HepG2 (cell line): ENCODE results near the gene MTX1. TPM values are rescaled to one million over a fixed set of nuclear protein-coding genes. Genes with fewer than 3 reads are reported as not detected.

ENCODE experiments used
- AHR ChIP-seq: IDR thresholded peaks from 2 replicates; pipeline ENCODE4 v1.6.1; 2018; ENCODE audit warnings: missing genetic modification reagents, missing compliant biosample characterization
- EHMT2 ChIP-seq: fragments of 200-600 bp; sonication (generic); IDR thresholded peaks from 2 replicates; pipeline ENCODE4 v1.7.0; 2017; ENCODE audit warnings: antibody characterized with exemption, low read depth, low read length, borderline replicate concordance
- FOXA1 ChIP-seq, 2 experiments: fragments of 450-650 bp in 1 of 2; sonication (generic) in 1 of 2; formaldehyde crosslinking in 1 of 2; IDR thresholded peaks; 2 replicates each; pipeline versions ENCODE4 v1.4.0 to v1.6.1; 2016 to 2020; ENCODE audit warnings: missing genetic modification reagents in 1 of 2
- MIXL1 ChIP-seq: IDR thresholded peaks from 2 replicates; pipeline ENCODE4 v1.6.1; 2016
- PAX8 ChIP-seq: sonication (generic); formaldehyde crosslinking; IDR thresholded peaks from 2 replicates; pipeline ENCODE4 v1.8.0; 2022; ENCODE audit warnings: mild to moderate bottlenecking, missing genetic modification reagents, borderline replicate concordance
- PCBP1 ChIP-seq: fragments of 200-400 bp; formaldehyde crosslinking; IDR thresholded peaks from 2 replicates; pipeline ENCODE4 v1.6.1; 2017; ENCODE audit warnings: mild to moderate bottlenecking, low read depth, low read length, borderline replicate concordance
- RARA ChIP-seq: IDR thresholded peaks from 2 replicates; pipeline ENCODE4 v1.6.1; 2016; ENCODE audit warnings: missing genetic modification reagents, missing compliant biosample characterization
- SP5 ChIP-seq: IDR thresholded peaks from 2 replicates; pipeline ENCODE4 v1.6.1; 2016; ENCODE audit warnings: low read depth, borderline replicate concordance
- STAT6 ChIP-seq: sonication (generic); formaldehyde crosslinking; IDR thresholded peaks from 2 replicates; pipeline ENCODE4 v1.4.0; 2020; ENCODE audit warnings: missing genetic modification reagents, mild to moderate bottlenecking, borderline replicate concordance
- ZNF30 ChIP-seq: sonication (generic); formaldehyde crosslinking; IDR thresholded peaks from 2 replicates; pipeline ENCODE4 v1.5.0; 2020; ENCODE audit warnings: mild to moderate bottlenecking, missing genetic modification reagents
- ZNF496 ChIP-seq: sonication (generic); formaldehyde crosslinking; IDR thresholded peaks from 2 replicates; pipeline ENCODE4 v1.8.1; 2023; ENCODE audit warnings: mild to moderate bottlenecking, moderate library complexity, missing genetic modification reagents; ENCODE audit not compliant: insufficient replicate concordance
- ZNF549 ChIP-seq: sonication (generic); formaldehyde crosslinking; IDR thresholded peaks from 2 replicates; pipeline ENCODE4 v1.5.0; 2020; ENCODE audit warnings: missing genetic modification reagents
- ZNF615 ChIP-seq: sonication (generic); formaldehyde crosslinking; IDR thresholded peaks from 2 replicates; pipeline ENCODE4 v1.5.0; 2020; ENCODE audit warnings: mild to moderate bottlenecking, missing genetic modification reagents, borderline replicate concordance
- polyA plus RNA-seq, 8 experiments: library from polyadenylated mRNA; depleted of rRNA in 3 of 8; stranded (reverse) in 7 of 8; unstranded in 1 of 8; fragments of >200 nt; fragmentation: Illumina TruSeq in 4 of 8; extraction: Trizol in 4 of 8; gene quantifications; 2 replicates each; pipeline versions ENCODE4 v1.2.1 to v1.2.3, GENCODE V29; 2011 to 2016; ENCODE audit warnings: low read depth in 4 of 8, missing spikeins in 1 of 8, mixed read lengths in 1 of 8; ENCODE audit not compliant: insufficient read depth in 1 of 8
- total RNA-seq, 5 experiments: library from RNA; depleted of rRNA; stranded (reverse); fragments of >200 nt; fragmentation: Illumina TruSeq; extraction: Trizol; gene quantifications; 2 replicates each; pipeline ENCODE4 v1.2.3, GENCODE V29; 2016; ENCODE audit warnings: low read depth in 1 of 5
- TF ChIP-seq, protein P1 (sequence below): fragments of 450-650 bp; IDR thresholded peaks from 2 replicates; pipeline ENCODE4 v1.6.1; 2017
- TF ChIP-seq, protein P2 (sequence below): sonication (generic); formaldehyde crosslinking; IDR thresholded peaks from 2 replicates; pipeline ENCODE4 v1.5.0; 2020; ENCODE audit warnings: mild to moderate bottlenecking, missing genetic modification reagents, borderline replicate concordance

The MTX1 gene
- total and polyA plus RNA-seq, 2 of the 13 experiments (the other 11 are each of a cell fraction or from before 2014, with no cell fraction given): 64.5 to 72.6 TPM

DNA sequence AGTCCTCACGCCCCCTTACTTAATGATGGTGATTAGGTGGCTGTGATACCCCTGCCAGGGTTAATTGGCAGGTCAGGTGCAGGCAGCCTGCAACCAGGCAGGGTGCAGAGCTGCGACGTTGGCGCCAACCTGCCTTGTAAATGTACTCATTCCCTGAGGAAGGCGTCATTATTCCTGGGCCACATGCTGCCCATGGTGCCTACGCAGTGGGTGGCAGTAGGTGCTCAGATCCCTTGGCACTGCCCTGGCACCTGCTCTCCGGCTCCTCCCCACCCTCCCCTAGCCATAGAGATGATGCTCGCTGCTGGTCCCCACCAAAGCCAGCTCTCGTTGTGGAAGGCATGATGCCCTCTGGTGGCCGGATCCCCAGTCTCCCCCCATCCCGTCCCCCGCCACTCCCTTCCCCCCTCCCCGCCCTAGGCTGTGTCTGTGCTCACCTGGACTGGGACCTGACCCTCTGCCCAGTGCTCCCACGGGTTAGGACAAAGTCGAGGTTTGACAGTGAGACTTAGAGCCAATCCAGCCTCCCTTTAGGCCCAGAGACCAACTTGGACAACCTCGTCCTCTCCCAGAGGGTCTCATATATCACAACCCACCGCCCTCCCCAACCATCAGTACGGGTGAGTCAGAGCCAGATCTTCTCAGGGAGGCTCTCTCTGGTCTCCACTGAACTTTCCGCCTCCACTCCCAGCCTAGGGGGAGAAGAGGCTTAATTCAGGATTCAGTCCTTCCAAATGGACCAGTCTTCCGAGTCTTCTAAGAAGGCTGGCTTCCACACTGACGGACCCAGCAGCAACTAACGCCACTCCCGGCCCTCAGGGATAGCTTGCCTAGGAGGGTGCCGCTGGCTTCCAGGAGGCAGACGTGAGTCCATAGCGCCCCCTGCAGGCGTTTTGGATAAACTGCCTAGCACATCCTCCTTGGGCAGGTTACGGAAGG is 41.1 kb upstream of the MTX1 start (continued):
- no peak for TF ChIP-seq SP5 (CRISPR knock-in tag)
- TF ChIP-seq MIXL1 (CRISPR knock-in tag): 0 out of 2 replicates have a peak, but pooled peaks have one; percentile 56
- no peak for TF ChIP-seq PAX8 (CRISPR knock-in tag)
- TF ChIP-seq ZNF496 (CRISPR knock-in tag): no peak
- peak; percentile 37; the same call in 1 of the 2 replicates for TF ChIP-seq STAT6 (CRISPR knock-in tag)
- TF ChIP-seq, protein P1, sequence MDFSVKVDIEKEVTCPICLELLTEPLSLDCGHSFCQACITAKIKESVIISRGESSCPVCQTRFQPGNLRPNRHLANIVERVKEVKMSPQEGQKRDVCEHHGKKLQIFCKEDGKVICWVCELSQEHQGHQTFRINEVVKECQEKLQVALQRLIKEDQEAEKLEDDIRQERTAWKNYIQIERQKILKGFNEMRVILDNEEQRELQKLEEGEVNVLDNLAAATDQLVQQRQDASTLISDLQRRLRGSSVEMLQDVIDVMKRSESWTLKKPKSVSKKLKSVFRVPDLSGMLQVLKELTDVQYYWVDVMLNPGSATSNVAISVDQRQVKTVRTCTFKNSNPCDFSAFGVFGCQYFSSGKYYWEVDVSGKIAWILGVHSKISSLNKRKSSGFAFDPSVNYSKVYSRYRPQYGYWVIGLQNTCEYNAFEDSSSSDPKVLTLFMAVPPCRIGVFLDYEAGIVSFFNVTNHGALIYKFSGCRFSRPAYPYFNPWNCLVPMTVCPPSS: no peak
- TF ChIP-seq EHMT2: no peak
- no peak for TF ChIP-seq PCBP1
- TF ChIP-seq, protein P2, sequence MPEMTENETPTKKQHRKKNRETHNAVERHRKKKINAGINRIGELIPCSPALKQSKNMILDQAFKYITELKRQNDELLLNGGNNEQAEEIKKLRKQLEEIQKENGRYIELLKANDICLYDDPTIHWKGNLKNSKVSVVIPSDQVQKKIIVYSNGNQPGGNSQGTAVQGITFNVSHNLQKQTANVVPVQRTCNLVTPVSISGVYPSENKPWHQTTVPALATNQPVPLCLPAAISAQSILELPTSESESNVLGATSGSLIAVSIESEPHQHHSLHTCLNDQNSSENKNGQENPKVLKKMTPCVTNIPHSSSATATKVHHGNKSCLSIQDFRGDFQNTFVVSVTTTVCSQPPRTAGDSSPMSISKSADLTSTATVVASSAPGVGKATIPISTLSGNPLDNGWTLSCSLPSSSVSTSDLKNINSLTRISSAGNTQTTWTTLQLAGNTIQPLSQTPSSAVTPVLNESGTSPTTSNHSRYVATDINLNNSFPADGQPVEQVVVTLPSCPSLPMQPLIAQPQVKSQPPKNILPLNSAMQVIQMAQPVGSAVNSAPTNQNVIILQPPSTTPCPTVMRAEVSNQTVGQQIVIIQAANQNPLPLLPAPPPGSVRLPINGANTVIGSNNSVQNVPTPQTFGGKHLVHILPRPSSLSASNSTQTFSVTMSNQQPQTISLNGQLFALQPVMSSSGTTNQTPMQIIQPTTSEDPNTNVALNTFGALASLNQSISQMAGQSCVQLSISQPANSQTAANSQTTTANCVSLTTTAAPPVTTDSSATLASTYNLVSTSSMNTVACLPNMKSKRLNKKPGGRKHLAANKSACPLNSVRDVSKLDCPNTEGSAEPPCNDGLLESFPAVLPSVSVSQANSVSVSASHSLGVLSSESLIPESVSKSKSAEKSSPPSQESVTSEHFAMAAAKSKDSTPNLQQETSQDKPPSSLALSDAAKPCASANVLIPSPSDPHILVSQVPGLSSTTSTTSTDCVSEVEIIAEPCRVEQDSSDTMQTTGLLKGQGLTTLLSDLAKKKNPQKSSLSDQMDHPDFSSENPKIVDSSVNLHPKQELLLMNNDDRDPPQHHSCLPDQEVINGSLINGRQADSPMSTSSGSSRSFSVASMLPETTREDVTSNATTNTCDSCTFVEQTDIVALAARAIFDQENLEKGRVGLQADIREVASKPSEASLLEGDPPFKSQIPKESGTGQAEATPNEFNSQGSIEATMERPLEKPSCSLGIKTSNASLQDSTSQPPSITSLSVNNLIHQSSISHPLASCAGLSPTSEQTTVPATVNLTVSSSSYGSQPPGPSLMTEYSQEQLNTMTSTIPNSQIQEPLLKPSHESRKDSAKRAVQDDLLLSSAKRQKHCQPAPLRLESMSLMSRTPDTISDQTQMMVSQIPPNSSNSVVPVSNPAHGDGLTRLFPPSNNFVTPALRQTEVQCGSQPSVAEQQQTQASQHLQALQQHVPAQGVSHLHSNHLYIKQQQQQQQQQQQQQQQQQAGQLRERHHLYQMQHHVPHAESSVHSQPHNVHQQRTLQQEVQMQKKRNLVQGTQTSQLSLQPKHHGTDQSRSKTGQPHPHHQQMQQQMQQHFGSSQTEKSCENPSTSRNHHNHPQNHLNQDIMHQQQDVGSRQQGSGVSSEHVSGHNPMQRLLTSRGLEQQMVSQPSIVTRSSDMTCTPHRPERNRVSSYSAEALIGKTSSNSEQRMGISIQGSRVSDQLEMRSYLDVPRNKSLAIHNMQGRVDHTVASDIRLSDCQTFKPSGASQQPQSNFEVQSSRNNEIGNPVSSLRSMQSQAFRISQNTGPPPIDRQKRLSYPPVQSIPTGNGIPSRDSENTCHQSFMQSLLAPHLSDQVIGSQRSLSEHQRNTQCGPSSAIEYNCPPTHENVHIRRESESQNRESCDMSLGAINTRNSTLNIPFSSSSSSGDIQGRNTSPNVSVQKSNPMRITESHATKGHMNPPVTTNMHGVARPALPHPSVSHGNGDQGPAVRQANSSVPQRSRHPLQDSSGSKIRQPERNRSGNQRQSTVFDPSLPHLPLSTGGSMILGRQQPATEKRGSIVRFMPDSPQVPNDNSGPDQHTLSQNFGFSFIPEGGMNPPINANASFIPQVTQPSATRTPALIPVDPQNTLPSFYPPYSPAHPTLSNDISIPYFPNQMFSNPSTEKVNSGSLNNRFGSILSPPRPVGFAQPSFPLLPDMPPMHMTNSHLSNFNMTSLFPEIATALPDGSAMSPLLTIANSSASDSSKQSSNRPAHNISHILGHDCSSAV (CRISPR knock-in tag): no peak
- TF ChIP-seq RARA (CRISPR knock-in tag): no peak
- no peak for TF ChIP-seq ZNF615
- no peak for TF ChIP-seq AHR (CRISPR knock-in tag)
- no peak for TF ChIP-seq ZNF30 (CRISPR knock-in tag)
- no peak for TF ChIP-seq ZNF549 (CRISPR knock-in tag)
- TF ChIP-seq FOXA1 (IDR thresholded peaks at IDR 0.05): no peak
- no peak for TF ChIP-seq FOXA1 (CRISPR knock-in tag; IDR thresholded peaks at IDR 0.05)
